Activated B cell treated with CpG ODN at 0.5 μM for 24 hours (primary cell): Measurements from ENCODE around the gene PDGFB. TPM values are rescaled to one million over a fixed set of nuclear protein-coding genes. Genes with fewer than 3 reads are reported as not detected.

Experiments
- ATAC-seq: fragments of 200-7000 bp; cut with Tn5 transposase; one replicate; pipeline ENCODE4 v1.10.0; 2021; ENCODE audit warnings: low read depth, mild to moderate bottlenecking, moderate library complexity
- CTCF ChIA-PET: fragments of 350-600 bp; sonication (Branson Sonifier 250); formaldehyde crosslinking; loops from one replicate; lab custom pipeline; 2021; ENCODE audit warnings: antibody characterized with exemption; lab: Charles Lee
- POLR2A ChIA-PET: fragments of 350-600 bp; sonication (Branson Sonifier 250); formaldehyde crosslinking; loops from one replicate; lab custom pipeline; 2021; ENCODE audit warnings: antibody characterized with exemption; lab: Charles Lee
- DNase-seq: peaks from one replicate; pipeline ENCODE4 v3.0.0; 2022
- H3K27ac Mint-ChIP-seq: one replicate; pipeline ENCODE4 v1.8.0; 2020; ENCODE audit warnings: mixed read lengths
- H3K27me3 Mint-ChIP-seq: one replicate; pipeline ENCODE4 v1.8.0; 2021; ENCODE audit warnings: mixed read lengths
- H3K36me3 Mint-ChIP-seq: one replicate; pipeline ENCODE4 v1.8.0; 2021; ENCODE audit warnings: low read depth, mixed read lengths
- H3K4me1 Mint-ChIP-seq: one replicate; pipeline ENCODE4 v1.8.0; 2021; ENCODE audit warnings: mixed read lengths
- H3K4me3 Mint-ChIP-seq: one replicate; pipeline ENCODE4 v1.8.0; 2020; ENCODE audit warnings: mild to moderate bottlenecking, mixed read lengths
- H3K9me3 Mint-ChIP-seq: one replicate; pipeline ENCODE4 v1.8.0; 2020; ENCODE audit warnings: mixed read lengths
- intact Hi-C: fragments of 100-400 bp; cut with micrococcal nuclease; formaldehyde crosslinking; loops from one replicate; pipeline ENCODE4 v1.15.1; 2024
- total RNA-seq: library from RNA; stranded (reverse); gene quantifications from 2 replicates; pipeline ENCODE4 v1.2.3, GENCODE V29; 2022
- TF ChIP-seq, protein P1 (sequence below): fragments of 200-600 bp; IDR thresholded peaks from one replicate; pipeline ENCODE4 v1.8.0; 2022; ENCODE audit warnings: antibody characterized with exemption, mild to moderate bottlenecking

The PDGFB gene
- total RNA-seq, 1 donor from 2014 or later: not detected

DNA sequence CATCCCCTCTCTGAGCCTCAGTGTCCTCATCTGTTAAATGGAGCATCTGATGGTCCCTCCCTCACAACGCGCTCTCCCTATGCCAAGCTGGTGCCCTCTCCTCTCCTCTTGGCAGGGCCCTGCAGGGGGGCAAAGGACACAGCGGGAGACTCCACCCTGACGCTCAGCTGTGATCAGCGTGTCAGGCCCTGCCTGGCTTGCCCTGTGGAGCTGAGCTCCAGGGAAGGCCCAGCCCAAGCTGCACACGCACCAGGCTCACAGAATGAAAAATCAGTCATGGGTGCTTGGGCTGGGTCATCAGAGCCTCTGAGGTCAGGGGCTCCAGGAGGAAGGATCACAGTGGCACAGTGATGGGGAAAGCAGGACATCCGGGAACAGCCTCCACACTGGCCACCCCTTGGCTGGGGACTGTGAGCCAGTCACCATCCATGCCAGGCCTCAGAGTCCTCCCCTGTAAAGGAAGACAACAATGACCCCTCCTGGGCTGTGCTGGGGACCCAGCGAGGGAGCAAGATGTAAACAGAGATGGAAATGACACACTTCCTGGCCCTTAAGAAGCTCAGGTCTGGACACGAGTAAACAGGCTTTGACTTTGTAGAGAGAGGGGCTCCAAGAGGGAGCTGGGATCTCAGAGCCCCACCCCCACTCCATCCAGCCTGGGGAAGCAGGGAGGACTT is 38.0 kb upstream of the PDGFB start:
- ChIA-PET POLR2A (no interaction called here), CTCF (no interaction called here)
- ATAC-seq (no peak), DNase-seq (no peak)
- H3K27ac Mint-ChIP-seq: no peak overlapping the region
- peaks cover 3% of the 10 kb centered on the region for H3K9me3 Mint-ChIP-seq
- intact Hi-C loops: no loop called here
- H3K27me3 Mint-ChIP-seq: peaks cover 16% of the 10 kb centered on the region
- peaks cover 15% of the 10 kb centered on the region for H3K4me1 Mint-ChIP-seq
- TF ChIP-seq, protein P1, sequence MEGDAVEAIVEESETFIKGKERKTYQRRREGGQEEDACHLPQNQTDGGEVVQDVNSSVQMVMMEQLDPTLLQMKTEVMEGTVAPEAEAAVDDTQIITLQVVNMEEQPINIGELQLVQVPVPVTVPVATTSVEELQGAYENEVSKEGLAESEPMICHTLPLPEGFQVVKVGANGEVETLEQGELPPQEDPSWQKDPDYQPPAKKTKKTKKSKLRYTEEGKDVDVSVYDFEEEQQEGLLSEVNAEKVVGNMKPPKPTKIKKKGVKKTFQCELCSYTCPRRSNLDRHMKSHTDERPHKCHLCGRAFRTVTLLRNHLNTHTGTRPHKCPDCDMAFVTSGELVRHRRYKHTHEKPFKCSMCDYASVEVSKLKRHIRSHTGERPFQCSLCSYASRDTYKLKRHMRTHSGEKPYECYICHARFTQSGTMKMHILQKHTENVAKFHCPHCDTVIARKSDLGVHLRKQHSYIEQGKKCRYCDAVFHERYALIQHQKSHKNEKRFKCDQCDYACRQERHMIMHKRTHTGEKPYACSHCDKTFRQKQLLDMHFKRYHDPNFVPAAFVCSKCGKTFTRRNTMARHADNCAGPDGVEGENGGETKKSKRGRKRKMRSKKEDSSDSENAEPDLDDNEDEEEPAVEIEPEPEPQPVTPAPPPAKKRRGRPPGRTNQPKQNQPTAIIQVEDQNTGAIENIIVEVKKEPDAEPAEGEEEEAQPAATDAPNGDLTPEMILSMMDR: no peak
- H3K36me3 Mint-ChIP-seq: no peaks in the 10 kb centered on the region
- no peak overlapping the region for H3K4me3 Mint-ChIP-seq

DNA sequence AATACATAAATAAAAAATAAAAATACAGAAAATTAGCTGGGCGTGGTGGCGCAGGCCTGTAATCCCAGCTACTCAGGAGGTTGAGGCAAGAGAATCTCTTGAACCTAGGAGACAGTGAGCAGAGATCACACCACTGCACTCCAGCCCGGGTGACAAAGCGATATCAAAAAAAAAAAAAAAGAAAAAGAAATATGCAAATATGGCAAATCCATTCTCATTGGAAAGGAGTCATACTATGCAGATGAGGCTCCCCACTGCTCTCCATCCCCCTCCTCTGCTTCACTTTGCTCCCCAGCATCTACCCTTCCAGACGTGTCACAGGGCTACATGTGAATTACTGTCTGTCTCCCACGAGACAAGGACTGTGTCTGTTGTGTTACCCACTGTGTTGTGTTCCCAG is 36.3 kb upstream of the PDGFB start:
- POLR2A ChIA-PET: no interaction called here
- intact Hi-C loops: no loop called here
- CTCF ChIA-PET: no interaction called here
- H3K4me3 Mint-ChIP-seq: no peak overlapping the region
- no peak overlapping the region for H3K27ac Mint-ChIP-seq
- H3K9me3 Mint-ChIP-seq: peaks cover 9% of the 10 kb centered on the region
- DNase-seq: no peak
- ATAC-seq: no peak
- H3K36me3 Mint-ChIP-seq: no peaks in the 10 kb centered on the region
- peaks cover 23% of the 10 kb centered on the region for H3K27me3 Mint-ChIP-seq
- TF ChIP-seq, protein P1: no peak
- H3K4me1 Mint-ChIP-seq: peaks cover 2% of the 10 kb centered on the region

DNA sequence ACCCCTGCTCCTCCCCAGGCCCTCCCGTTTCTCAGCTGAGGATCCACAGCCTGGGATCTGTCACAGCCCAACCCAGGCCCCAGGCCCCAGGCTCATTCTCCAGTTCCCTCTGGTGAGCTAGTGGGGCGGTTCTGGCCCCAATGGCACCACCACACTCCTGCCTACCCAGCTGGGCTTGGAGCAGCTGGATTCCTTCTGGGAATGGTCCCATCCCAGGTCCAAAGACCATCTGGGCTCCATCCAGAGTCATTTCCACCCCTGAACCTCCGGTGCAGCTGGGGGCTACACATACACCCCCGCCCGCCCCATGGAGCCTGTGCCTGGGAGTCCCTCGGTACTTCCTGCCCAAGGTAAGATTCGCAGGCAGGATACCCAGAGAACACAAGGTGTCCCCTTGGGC is 35.5 kb upstream of the PDGFB start:
- peaks cover 8% of the 10 kb centered on the region for H3K9me3 Mint-ChIP-seq
- no peak overlapping the region for H3K4me3 Mint-ChIP-seq
- H3K36me3 Mint-ChIP-seq: no peaks in the 10 kb centered on the region
- H3K4me1 Mint-ChIP-seq: peaks cover 1% of the 10 kb centered on the region
- ChIA-PET CTCF (interaction anchor here (0.9 kb wide), 1 partner anchor 109 kb away, joined by 4 read pairs; no protein-coding TSS in a partner anchor), POLR2A (no interaction called here)
- H3K27me3 Mint-ChIP-seq: peaks cover 29% of the 10 kb centered on the region
- DNase-seq (no peak), ATAC-seq (no peak)
- TF ChIP-seq, protein P1: no peak
- intact Hi-C loops: no loop called here
- H3K27ac Mint-ChIP-seq: no peak overlapping the region

DNA sequence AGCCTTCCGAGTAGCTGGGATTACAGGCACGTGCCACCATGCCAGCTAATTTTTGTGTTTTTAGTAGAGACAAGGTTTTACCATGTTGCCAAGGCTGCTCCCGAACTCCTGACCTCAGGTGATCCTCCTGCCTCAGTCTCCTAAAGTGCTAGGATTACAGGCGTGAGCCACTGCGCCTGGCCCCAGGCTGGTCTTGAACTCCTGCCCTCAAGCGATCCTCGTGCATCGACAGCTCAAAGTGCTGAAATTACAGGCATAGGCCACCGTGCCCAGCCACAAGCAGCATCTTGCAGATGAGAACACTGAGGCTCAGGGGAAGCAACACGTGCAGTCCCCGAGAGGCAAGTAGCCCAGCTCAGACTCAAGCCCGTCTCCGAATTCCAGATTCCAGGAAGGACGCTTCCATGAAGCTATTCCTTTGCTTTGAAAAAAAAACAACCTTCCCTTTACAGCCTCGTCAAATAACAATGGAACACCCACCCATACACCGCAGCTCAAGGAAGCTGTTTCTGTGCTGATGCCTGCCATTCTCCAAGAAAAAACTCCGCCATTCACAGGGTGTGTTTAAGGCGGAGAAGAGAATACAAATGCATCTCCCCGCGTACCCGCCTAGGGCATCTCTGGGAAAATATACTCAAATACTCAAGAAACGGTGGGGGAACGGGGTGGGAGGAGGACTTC is 34.5 kb upstream of the PDGFB start:
- intact Hi-C loops: no loop called here
- no peaks in the 10 kb centered on the region for H3K36me3 Mint-ChIP-seq
- ATAC-seq (no peak), DNase-seq (no peak)
- no peak overlapping the region for H3K27ac Mint-ChIP-seq
- peaks cover 29% of the 10 kb centered on the region for H3K27me3 Mint-ChIP-seq
- POLR2A ChIA-PET: no interaction called here
- no peak overlapping the region for H3K4me3 Mint-ChIP-seq
- CTCF ChIA-PET: no interaction called here
- TF ChIP-seq, protein P1: no peak
- no peaks in the 10 kb centered on the region for H3K4me1 Mint-ChIP-seq
- peaks cover 6% of the 10 kb centered on the region for H3K9me3 Mint-ChIP-seq

DNA sequence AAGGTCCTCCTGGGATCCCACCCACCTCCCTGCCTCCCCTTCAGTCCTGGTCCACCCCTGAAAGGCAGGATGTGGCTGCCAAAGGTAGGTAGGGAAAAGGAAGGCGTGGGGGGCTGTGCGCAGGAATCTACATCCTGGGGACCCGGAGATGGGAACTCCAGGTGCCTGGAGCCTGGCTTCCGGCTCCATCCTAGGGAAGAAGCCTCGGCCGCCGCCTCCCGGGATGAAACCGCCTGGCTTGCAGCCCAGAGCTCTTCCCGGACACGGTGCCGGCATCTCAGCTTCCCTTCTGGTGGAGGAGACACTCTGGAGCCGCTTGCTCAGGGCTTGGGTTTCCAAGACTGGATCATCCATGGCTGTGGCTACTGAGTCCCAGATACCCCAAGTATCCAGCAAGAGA is 33.3 kb upstream of the PDGFB start:
- ATAC-seq (no peak), DNase-seq (no peak)
- TF ChIP-seq, protein P1: no peak
- H3K27me3 Mint-ChIP-seq: peaks cover 29% of the 10 kb centered on the region
- intact Hi-C loops: no loop called here
- H3K4me1 Mint-ChIP-seq: no peaks in the 10 kb centered on the region
- H3K27ac Mint-ChIP-seq: no peak overlapping the region
- POLR2A ChIA-PET: no interaction called here
- H3K4me3 Mint-ChIP-seq: no peak overlapping the region
- H3K36me3 Mint-ChIP-seq: no peaks in the 10 kb centered on the region
- CTCF ChIA-PET: no interaction called here
- peaks cover 6% of the 10 kb centered on the region for H3K9me3 Mint-ChIP-seq
